ENCODE results near the gene BGLAP. TPM values are rescaled to one million over a fixed set of nuclear protein-coding genes. Genes with fewer than 3 reads are reported as not detected.

Gene BGLAP
- total RNA-seq, 3 donors from 2014 or later = 1.4 to 4.6 (median 2.4) TPM

- no peaks in the 10 kb centered on the region for H3K36me3 ChIP-seq (ENCODE audit: low read depth)
- intact Hi-C loops (cut with DNase I, micrococcal nuclease) = no loop called here
- no peak for TF ChIP-seq CTCF (IDR thresholded peaks at IDR 0.05)
- no peaks in the 10 kb centered on the region for H3K9me3 ChIP-seq
- no peaks in the 10 kb centered on the region for H3K4me1 ChIP-seq (ENCODE audit: low read depth)
- DNase-seq (no peak), ATAC-seq (no peak)
- no peak overlapping the region for H3K4me3 ChIP-seq
Observed at GRCh38 chr1:156233426-156234127, 8.4 kb upstream of the BGLAP start.

GRCh38 chr1:156236164-156236563 lies 5.8 kb upstream of the BGLAP start:
- DNase-seq (no peak), ATAC-seq (no peak)
- H3K4me3 ChIP-seq = no peak overlapping the region
- intact Hi-C loops (cut with DNase I, micrococcal nuclease) = no loop called here
- H3K4me1 ChIP-seq (ENCODE audit: low read depth) = no peaks in the 10 kb centered on the region
- no peaks in the 10 kb centered on the region for H3K36me3 ChIP-seq (ENCODE audit: low read depth)
- H3K9me3 ChIP-seq = no peaks in the 10 kb centered on the region
- TF ChIP-seq CTCF (IDR thresholded peaks at IDR 0.05) = no peak

- no peak for DNase-seq
- H3K36me3 ChIP-seq (ENCODE audit: low read depth) = no peaks in the 10 kb centered on the region
- no peak for ATAC-seq
Observed at GRCh38 chr1:156238248-156238647, 3.7 kb upstream of the BGLAP start.

GRCh38 chr1:156241311-156241811 lies 623 bp upstream of the BGLAP start:
- no peaks in the 10 kb centered on the region for H3K9me3 ChIP-seq
- no peak for TF ChIP-seq CTCF (IDR thresholded peaks at IDR 0.05)
- intact Hi-C loops (cut with DNase I, micrococcal nuclease) = no loop called here
- no peak for DNase-seq
- H3K4me1 ChIP-seq (ENCODE audit: low read depth) = peaks cover 11% of the 10 kb centered on the region
- no peaks in the 10 kb centered on the region for H3K36me3 ChIP-seq (ENCODE audit: low read depth)
- H3K4me3 ChIP-seq = no peak overlapping the region
- no peak for ATAC-seq

More at GRCh38 chr1:156238248-156238647, 3.7 kb upstream of the BGLAP start:
- intact Hi-C loops (cut with DNase I, micrococcal nuclease) = no loop called here
- Histone ChIP-seq H3K4me1 (ENCODE audit: low read depth) (no peaks in the 10 kb centered on the region), H3K9me3 (no peaks in the 10 kb centered on the region), H3K4me3 (no peak overlapping the region)
- no peak for TF ChIP-seq CTCF (IDR thresholded peaks at IDR 0.05)

- Histone ChIP-seq H3K4me1 (ENCODE audit: low read depth) (peaks cover 16% of the 10 kb centered on the region), H3K36me3 (ENCODE audit: low read depth) (no peaks in the 10 kb centered on the region), H3K4me3 (no peak overlapping the region), H3K9me3 (no peaks in the 10 kb centered on the region)
- no peak for TF ChIP-seq CTCF (IDR thresholded peaks at IDR 0.05)
- ATAC-seq (no peak), DNase-seq (no peak)
- intact Hi-C loops (cut with DNase I, micrococcal nuclease) = no loop called here
Observed at GRCh38 chr1:156242738-156243137, 754 bp downstream of the BGLAP start.

Measured in mucosa of descending colon (tissue), 3 donors.